ENCODE measurements around the gene MEOX2. TPM values are rescaled to one million over a fixed set of nuclear protein-coding genes. Genes with fewer than 3 reads are reported as not detected.

The MEOX2 gene
- total RNA-seq, 6 experiments from 2014 or later, result 0.14 to 0.54 (median 0.33) TPM; not detected in 1

- WGBS (ENCODE audit: insufficient coverage, low coverage, low lambda C conversion rate, missing lambda C conversion rate), result 63% methylated on average over 5 of the region's 5 CpGs
- TF ChIP-seq CTCF (IDR thresholded peaks at IDR 0.05) (no peak), POLR2A (IDR thresholded peaks at IDR 0.05) (no peak)
- intact Hi-C loops (cut with DNase I), result no loop called here
- no peak for ATAC-seq
- Histone ChIP-seq H3K4me1 (no peaks in the 10 kb centered on the region), H3K27me3 (no peaks in the 10 kb centered on the region), H3K9me3 (no peaks in the 10 kb centered on the region), H3K4me3 (no peak overlapping the region), H3K36me3 (no peaks in the 10 kb centered on the region), H3K27ac (no peak overlapping the region)
- no peak for DNase-seq
These were observed 92.0 kb downstream of the MEOX2 start for GRCh38 chr7:15594461-15594860.

GRCh38 chr7:15593382-15593781 lies 93.1 kb downstream of the MEOX2 start:
- WGBS (ENCODE audit: insufficient coverage, low coverage, low lambda C conversion rate, missing lambda C conversion rate), result 92% methylated on average over 3 of the region's 3 CpGs
- intact Hi-C loops (cut with DNase I), result no loop called here

GRCh38 chr7:15586266-15586665 lies 100.2 kb downstream of the MEOX2 start:
- Histone ChIP-seq H3K4me1 (peaks cover 0 to 7% (median 3%) of the 10 kb centered on the region in 4 donors), H3K4me3 (no peak overlapping the region), H3K27ac (no peak overlapping the region), H3K27me3 (no peaks in the 10 kb centered on the region), H3K36me3 (no peaks in the 10 kb centered on the region), H3K9me3 (no peaks in the 10 kb centered on the region)
- intact Hi-C loops (cut with DNase I), result no loop called here
- WGBS (ENCODE audit: insufficient coverage, low coverage, low lambda C conversion rate, missing lambda C conversion rate), result 92% methylated on average over 4 of the region's 4 CpGs
- TF ChIP-seq POLR2A (IDR thresholded peaks at IDR 0.05) (no peak), CTCF (IDR thresholded peaks at IDR 0.05) (no peak)
- no peak for DNase-seq
- no peak for ATAC-seq

More at GRCh38 chr7:15593382-15593781, 93.1 kb downstream of the MEOX2 start:
- no peak overlapping the region for H3K27ac ChIP-seq
- ATAC-seq (no peak), DNase-seq (no peak)
- H3K4me1 ChIP-seq, result no peaks in the 10 kb centered on the region
- H3K36me3 ChIP-seq, result no peaks in the 10 kb centered on the region
- no peaks in the 10 kb centered on the region for H3K9me3 ChIP-seq
- TF ChIP-seq CTCF (IDR thresholded peaks at IDR 0.05), result no peak
- TF ChIP-seq POLR2A (IDR thresholded peaks at IDR 0.05), result no peak
- no peak overlapping the region for H3K4me3 ChIP-seq
- H3K27me3 ChIP-seq, result no peaks in the 10 kb centered on the region

GRCh38 chr7:15584575-15584974 lies 101.9 kb downstream of the MEOX2 start:
- Histone ChIP-seq H3K27me3 (no peaks in the 10 kb centered on the region), H3K36me3 (no peaks in the 10 kb centered on the region), H3K4me3 (no peak overlapping the region), H3K27ac (no peak overlapping the region), H3K9me3 (no peaks in the 10 kb centered on the region), H3K4me1 (peaks cover 0 to 22% (median 10%) of the 10 kb centered on the region in 4 donors)
- intact Hi-C loops (cut with DNase I), result no loop called here
- TF ChIP-seq CTCF (IDR thresholded peaks at IDR 0.05) (no peak), POLR2A (IDR thresholded peaks at IDR 0.05) (no peak)
- ATAC-seq, result no peak
- 100% methylated on average over 1 of the region's 3 CpGs for WGBS (ENCODE audit: insufficient coverage, low coverage, low lambda C conversion rate, missing lambda C conversion rate)
- DNase-seq, result no peak

- no peaks in the 10 kb centered on the region for H3K9me3 ChIP-seq
- TF ChIP-seq POLR2A (IDR thresholded peaks at IDR 0.05) (no peak), CTCF (IDR thresholded peaks at IDR 0.05) (no peak)
- DNase-seq, result no peak
- H3K4me3 ChIP-seq, result no peak overlapping the region
- intact Hi-C loops (cut with DNase I), result no loop called here
- ATAC-seq, result no peak
- H3K27ac ChIP-seq, result no peak overlapping the region
- WGBS (ENCODE audit: insufficient coverage, low coverage, low lambda C conversion rate, missing lambda C conversion rate), result 92% methylated on average over 1 of the region's 1 CpG
- H3K36me3 ChIP-seq, result no peaks in the 10 kb centered on the region
- peaks cover 0 to 27% (median 13%) of the 10 kb centered on the region in 4 donors for H3K4me1 ChIP-seq
- no peaks in the 10 kb centered on the region for H3K27me3 ChIP-seq
These were observed 103.7 kb downstream of the MEOX2 start for GRCh38 chr7:15582773-15583172.

All from right lobe of liver (tissue), 6 donors.